ENCODE data around the gene BRPF3. TPM values are rescaled to one million over a fixed set of nuclear protein-coding genes. Genes with fewer than 3 reads are reported as not detected.

The BRPF3 gene
- total RNA-seq, 1 donor from 2014 or later = 22.0 TPM

- intact Hi-C loops (cut with micrococcal nuclease) = no loop called here
These were observed 70.5 kb downstream of the BRPF3 start for GRCh38 chr6:36266913-36267644.

GRCh38 chr6:36267731-36268477 is 71.4 kb downstream of the BRPF3 start:
- intact Hi-C loops (cut with micrococcal nuclease) = no loop called here

GRCh38 chr6:36268478-36269275 is 72.1 kb downstream of the BRPF3 start:
- intact Hi-C loops (cut with micrococcal nuclease) = no loop called here

- intact Hi-C loops (cut with micrococcal nuclease) = no loop called here
These were observed 73.5 kb downstream of the BRPF3 start, which contains the start of gene PNPLA1 for GRCh38 chr6:36269834-36270705. PNPLA1 (plus strand) TSS chr6:36270060; CDS start chr6:36270460, 400 bp downstream.

- intact Hi-C loops (cut with micrococcal nuclease) = no loop called here
These were observed 75.7 kb downstream of the BRPF3 start for GRCh38 chr6:36272234-36272633.

GRCh38 chr6:36273067-36273466 is 76.5 kb downstream of the BRPF3 start:
- intact Hi-C loops (cut with micrococcal nuclease) = no loop called here

GRCh38 chr6:36273802-36274514 is 77.4 kb downstream of the BRPF3 start:
- intact Hi-C loops (cut with micrococcal nuclease) = no loop called here

GRCh38 chr6:36276581-36277536 is 80.3 kb downstream of the BRPF3 start:
- intact Hi-C loops (cut with micrococcal nuclease) = no loop called here

- intact Hi-C loops (cut with micrococcal nuclease) = no loop called here
These were observed 81.5 kb downstream of the BRPF3 start for GRCh38 chr6:36277946-36278470.

- intact Hi-C loops (cut with micrococcal nuclease) = no loop called here
These were observed 83.9 kb downstream of the BRPF3 start for GRCh38 chr6:36280467-36280866.

GRCh38 chr6:36280983-36281382 is 84.4 kb downstream of the BRPF3 start:
- intact Hi-C loops (cut with micrococcal nuclease) = no loop called here

Other genes with a start within 250 kb of the BRPF3 start
- not detected in 2 replicates for gene SLC26A8, start 172.1 kb upstream of the BRPF3 start, total RNA-seq
- gene MAPK14, start 168.9 kb upstream of the BRPF3 start, total RNA-seq = 59.7 and 62.1 TPM in 2 replicates
- 17.1 and 18.7 TPM in 2 replicates for gene MAPK13, start 66.2 kb upstream of the BRPF3 start, total RNA-seq
- not detected in 2 replicates for gene PNPLA1, start 73.3 kb downstream of the BRPF3 start, total RNA-seq
- gene BNIP5, start 140.1 kb downstream of the BRPF3 start, total RNA-seq = not detected in 2 replicates
- gene ETV7, start 190.9 kb downstream of the BRPF3 start, total RNA-seq = 2.7 and 3.0 TPM in 2 replicates
- gene PXT1, start 246.1 kb downstream of the BRPF3 start, total RNA-seq = 0.09 and 0.11 TPM in 2 replicates
- 52.3 and 56.5 TPM in 2 replicates for gene KCTD20, start 246.3 kb downstream of the BRPF3 start, total RNA-seq

Measured in T-helper 2 cell treated with Interferon-gamma antibody and Interleukin-4, amounts not matched to agents 100 ng/mL and 5 ng/mL, for 36 hours (primary cell).